ENCODE data around the gene BPI.

GRCh38 chr20:38369389-38369788 is 65.4 kb downstream of the BPI start:
- TF ChIP-seq, protein P1, sequence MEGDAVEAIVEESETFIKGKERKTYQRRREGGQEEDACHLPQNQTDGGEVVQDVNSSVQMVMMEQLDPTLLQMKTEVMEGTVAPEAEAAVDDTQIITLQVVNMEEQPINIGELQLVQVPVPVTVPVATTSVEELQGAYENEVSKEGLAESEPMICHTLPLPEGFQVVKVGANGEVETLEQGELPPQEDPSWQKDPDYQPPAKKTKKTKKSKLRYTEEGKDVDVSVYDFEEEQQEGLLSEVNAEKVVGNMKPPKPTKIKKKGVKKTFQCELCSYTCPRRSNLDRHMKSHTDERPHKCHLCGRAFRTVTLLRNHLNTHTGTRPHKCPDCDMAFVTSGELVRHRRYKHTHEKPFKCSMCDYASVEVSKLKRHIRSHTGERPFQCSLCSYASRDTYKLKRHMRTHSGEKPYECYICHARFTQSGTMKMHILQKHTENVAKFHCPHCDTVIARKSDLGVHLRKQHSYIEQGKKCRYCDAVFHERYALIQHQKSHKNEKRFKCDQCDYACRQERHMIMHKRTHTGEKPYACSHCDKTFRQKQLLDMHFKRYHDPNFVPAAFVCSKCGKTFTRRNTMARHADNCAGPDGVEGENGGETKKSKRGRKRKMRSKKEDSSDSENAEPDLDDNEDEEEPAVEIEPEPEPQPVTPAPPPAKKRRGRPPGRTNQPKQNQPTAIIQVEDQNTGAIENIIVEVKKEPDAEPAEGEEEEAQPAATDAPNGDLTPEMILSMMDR (IDR thresholded peaks at IDR 0.05) = no peak
- TF ChIP-seq EZH2 (IDR thresholded peaks at IDR 0.05; ENCODE audit: borderline replicate concordance, insufficient read depth, low read depth, low read length, poor library complexity, severe bottlenecking) = no peak

All from B cell (primary cell).